H1 (cell line): ENCODE data around the gene SEZ6. TPM values are rescaled to one million over a fixed set of nuclear protein-coding genes. Genes with fewer than 3 reads are reported as not detected.

ENCODE experiments used
- CTCF ChIA-PET: fragments of 300-600 bp; sonication (Branson Sonifier 250); formaldehyde crosslinking; loops from one replicate; lab custom pipeline; 2021; ENCODE audit not compliant: partially characterized antibody; lab: Charles Lee
- POLR2A ChIA-PET: fragments of 300-600 bp; sonication (Branson Sonifier 250); formaldehyde crosslinking; loops from one replicate; lab custom pipeline; 2021; ENCODE audit warnings: inconsistent platforms; ENCODE audit not compliant: partially characterized antibody; lab: Charles Lee
- DNase-seq, 2 experiments: peaks; one replicate each; pipeline versions ENCODE4 v3.0.0 to v3.0.0-alpha.2; 2010 to 2022; ENCODE audit warnings: low spot score in 2 of 2, low read depth in 1 of 2, mixed read lengths in 1 of 2
- FAIRE-seq: peaks from 2 replicates; lab custom pipeline; 2011; peaks lifted over from hg19 to GRCh38; lab: Jason Lieb, UNC
- H2AFZ ChIP-seq: 2 replicates; pipeline ENCODE4 v1.8.1; 2012; ENCODE audit warnings: low read length, inconsistent platforms
- H2AK5ac ChIP-seq: 2 replicates; pipeline ENCODE4 v1.6.1; 2013; ENCODE audit warnings: low read depth, low read length
- H2BK120ac ChIP-seq: replicated peaks from 2 replicates; pipeline ENCODE3; 2013; ENCODE audit warnings: low read depth, low read length, inconsistent platforms
- H2BK12ac ChIP-seq: 2 replicates; pipeline ENCODE4 v1.6.1; 2013; ENCODE audit warnings: low read depth, low read length
- H2BK15ac ChIP-seq: 2 replicates; pipeline ENCODE4 v1.6.1; 2013; ENCODE audit warnings: low read length
- H2BK20ac ChIP-seq: 2 replicates; pipeline ENCODE4 v1.6.1; 2013; ENCODE audit warnings: low read length
- H2BK5ac ChIP-seq: 2 replicates; pipeline ENCODE4 v1.6.1; 2013; ENCODE audit warnings: low read depth, low read length
- H3K14ac ChIP-seq: 2 replicates; pipeline ENCODE4 v1.6.1; 2013; ENCODE audit warnings: inconsistent platforms; ENCODE audit not compliant: insufficient read length
- H3K18ac ChIP-seq: 2 replicates; pipeline ENCODE4 v1.6.1; 2013; ENCODE audit warnings: low read length; ENCODE audit errors: extremely low read depth
- H3K23ac ChIP-seq: 2 replicates; pipeline ENCODE4 v1.6.1; 2013; ENCODE audit warnings: inconsistent platforms; ENCODE audit not compliant: insufficient read length
- H3K23me2 ChIP-seq: 2 replicates; pipeline ENCODE4 v1.6.1; 2013; ENCODE audit warnings: low read depth, low read length
- H3K27ac ChIP-seq: 2 replicates; pipeline ENCODE4 v1.6.1; 2011; ENCODE audit warnings: low read depth, low read length, inconsistent platforms
- H3K27me3 ChIP-seq, 4 experiments: replicated peaks in 1 of 4; 1 replicate in 1 of 4; 2 replicates in 3 of 4; pipeline versions ENCODE4 v1.6.1 to v1.8.1; 2011 to 2013; ENCODE audit warnings: low read length in 3 of 4, mild to moderate bottlenecking in 3 of 4, inconsistent platforms in 2 of 4, mixed read lengths in 2 of 4, moderate library complexity in 1 of 4; ENCODE audit not compliant: control insufficient read depth in 3 of 4, insufficient read depth in 3 of 4; ENCODE audit errors: extremely low read depth in 1 of 4
- H3K36me3 ChIP-seq, 4 experiments: 2 replicates each; pipeline versions ENCODE4 v1.6.1 to v1.8.1; 2011 to 2013; ENCODE audit warnings: mild to moderate bottlenecking in 4 of 4, low read length in 3 of 4, moderate library complexity in 2 of 4, control low read depth in 1 of 4, inconsistent platforms in 1 of 4; ENCODE audit not compliant: insufficient read depth in 4 of 4, control insufficient read depth in 2 of 4
- H3K4ac ChIP-seq: replicated peaks from 2 replicates; pipeline ENCODE3; 2013; ENCODE audit warnings: low read length, low read depth, mixed read lengths, inconsistent platforms; ENCODE audit not compliant: insufficient read length
- H3K4me1 ChIP-seq, 4 experiments: replicated peaks in 1 of 4; 1 replicate in 1 of 4; 2 replicates in 3 of 4; pipeline versions ENCODE4 v1.6.1 to v1.8.1; 2011 to 2013; ENCODE audit warnings: low read length in 3 of 4, inconsistent platforms in 2 of 4, mixed read lengths in 1 of 4; ENCODE audit not compliant: insufficient read depth in 4 of 4, control insufficient read depth in 3 of 4
- H3K4me2 ChIP-seq, 2 experiments: 2 replicates each; pipeline versions ENCODE4 v1.6.1 to v1.8.1; 2011 to 2013; ENCODE audit warnings: low read depth in 2 of 2, low read length in 2 of 2, control low read depth in 1 of 2, inconsistent platforms in 1 of 2, mild to moderate bottlenecking in 1 of 2; ENCODE audit not compliant: insufficient read depth in 1 of 2
- H3K4me3 ChIP-seq, 4 experiments: fragments of 200-600, 300-600 bp in 1 of 4; sonication (generic), shearing (Covaris generic), sonication (Bioruptor Twin) in 1 of 4; 2 replicates each; pipeline versions ENCODE4 v1.5.1 to v1.8.1; 2011 to 2016; ENCODE audit warnings: low read length in 4 of 4, low read depth in 3 of 4, control low read depth in 2 of 4, inconsistent platforms in 2 of 4, mild to moderate bottlenecking in 2 of 4, mixed read lengths in 1 of 4, moderate library complexity in 1 of 4; ENCODE audit not compliant: insufficient read depth in 2 of 4; ENCODE audit errors: extremely low read depth in 1 of 4
- H3K56ac ChIP-seq: replicated peaks from 2 replicates; pipeline ENCODE3; 2013; ENCODE audit warnings: low read depth, mild to moderate bottlenecking, mixed read lengths, low read length, inconsistent platforms; ENCODE audit not compliant: insufficient read length
- H3K79me1 ChIP-seq: 2 replicates; pipeline ENCODE4 v1.6.1; 2013; ENCODE audit warnings: low read depth, low read length, control low read depth
- H3K79me2 ChIP-seq, 2 experiments: 2 replicates each; pipeline versions ENCODE4 v1.6.1 to v1.8.1; 2012 to 2013; ENCODE audit warnings: low read length in 2 of 2, mild to moderate bottlenecking in 2 of 2, inconsistent platforms in 1 of 2; ENCODE audit not compliant: insufficient read depth in 2 of 2, control insufficient read depth in 1 of 2
- H3K9ac ChIP-seq, 4 experiments: replicated peaks in 1 of 4; 1 replicate in 1 of 4; 2 replicates in 3 of 4; pipeline versions ENCODE4 v1.6.1 to v1.8.1; 2011 to 2013; ENCODE audit warnings: low read depth in 3 of 4, low read length in 3 of 4, control low read depth in 2 of 4, mild to moderate bottlenecking in 2 of 4, moderate library complexity in 2 of 4, inconsistent platforms in 1 of 4; ENCODE audit errors: extremely low read depth in 1 of 4
- H3K9me3 ChIP-seq, 2 experiments: 2 replicates each; pipeline versions ENCODE4 v1.6.1 to v1.8.1; 2012 to 2013; ENCODE audit warnings: mild to moderate bottlenecking in 2 of 2, moderate library complexity in 2 of 2, control low read depth in 1 of 2, inconsistent platforms in 1 of 2, low read depth in 1 of 2, low read length in 1 of 2, mixed read lengths in 1 of 2; ENCODE audit not compliant: insufficient read depth in 2 of 2
- H4K20me1 ChIP-seq, 2 experiments: replicated peaks in 1 of 2; 2 replicates each; pipeline versions ENCODE3 to v1.8.1; 2011 to 2013; ENCODE audit warnings: inconsistent platforms in 2 of 2, low read length in 2 of 2, mild to moderate bottlenecking in 1 of 2; ENCODE audit not compliant: insufficient read depth in 2 of 2, control insufficient read depth in 1 of 2
- H4K5ac ChIP-seq: 2 replicates; pipeline ENCODE4 v1.6.1; 2013; ENCODE audit warnings: low read length, low read depth, mixed read lengths, inconsistent platforms; ENCODE audit not compliant: insufficient read length
- H4K8ac ChIP-seq: 2 replicates; pipeline ENCODE4 v1.8.0; 2013; ENCODE audit warnings: mild to moderate bottlenecking, moderate library complexity, low read length, inconsistent platforms; ENCODE audit not compliant: insufficient read depth; ENCODE audit errors: extremely low read depth
- H4K91ac ChIP-seq: replicated peaks from 2 replicates; pipeline ENCODE3; 2013; ENCODE audit warnings: low read length, mixed read lengths, inconsistent platforms; ENCODE audit not compliant: insufficient read length
- ATF2 ChIP-seq: IDR thresholded peaks from 2 replicates; pipeline ENCODE4 v1.6.1; 2012; ENCODE audit warnings: low read length, inconsistent platforms
- KDM5A ChIP-seq: fragments of 200-600 bp; IDR thresholded peaks from 2 replicates; pipeline ENCODE4 v1.7.1; 2012; ENCODE audit warnings: mild to moderate bottlenecking, low read length, inconsistent platforms, mixed read lengths
- MAFK ChIP-seq: IDR thresholded peaks from 2 replicates; pipeline ENCODE4 v1.6.1; 2012; ENCODE audit warnings: low read depth, mild to moderate bottlenecking, improper control_type of control experiment, low read length
- POLR2A ChIP-seq, 2 experiments: IDR thresholded peaks; 1 replicate in 1 of 2; 2 replicates in 1 of 2; pipeline ENCODE4 v1.6.1; 2011; ENCODE audit warnings: low read depth in 2 of 2, low read length in 2 of 2, mild to moderate bottlenecking in 2 of 2; ENCODE audit errors: control extremely low read depth in 1 of 2
- RXRA ChIP-seq: IDR thresholded peaks from 2 replicates; pipeline ENCODE4 v1.6.1; 2011; ENCODE audit warnings: low read depth, mild to moderate bottlenecking, low read length, moderate library complexity; ENCODE audit not compliant: insufficient read depth
- SIRT6 ChIP-seq: IDR thresholded peaks from one replicate; pipeline ENCODE4 v1.7.1; 2012; ENCODE audit warnings: low read length, inconsistent platforms
- TAF7 ChIP-seq: optimal IDR thresholded peaks from 2 replicates; pipeline ENCODE3; 2011; ENCODE audit warnings: low read depth, mild to moderate bottlenecking, inconsistent platforms, low read length, moderate library complexity, borderline replicate concordance
- TCF12 ChIP-seq: IDR thresholded peaks from 2 replicates; pipeline ENCODE4 v1.6.1; 2011; ENCODE audit warnings: low read depth, mild to moderate bottlenecking, low read length
- WGBS, 2 experiments: shearing (Covaris generic) in 1 of 2; methylation state at CpG; one replicate each; pipeline versions ENCODE4 v1.1.6 to v1.1.7; 2013 to 2015; ENCODE audit warnings: low lambda C conversion rate in 2 of 2, mixed read lengths in 2 of 2, inconsistent platforms in 1 of 2, low coverage in 1 of 2, missing lambda C conversion rate in 1 of 2; ENCODE audit not compliant: insufficient replicate concordance in 2 of 2, insufficient coverage in 1 of 2, insufficient read length in 1 of 2; ENCODE audit errors: extremely low coverage in 1 of 2, missing lambda C conversion rate in 1 of 2; 5-methylcytosine and 5-hydroxymethylcytosine counted together
- polyA plus RNA-seq, 7 experiments: library from polyadenylated mRNA; depleted of rRNA in 3 of 7; stranded (reverse) in 5 of 7; unstranded in 2 of 7; fragments of >200 nt in 5 of 7; fragments of 200-250 nt in 2 of 7; gene quantifications; 1 replicate in 5 of 7; 2 replicates in 1 of 7; 4 replicates in 1 of 7; pipeline versions ENCODE4 v1.2.1 to v1.2.3, GENCODE V29; 2011 to 2013; ENCODE audit warnings: missing spikeins in 2 of 7, mixed read lengths in 2 of 7
- total RNA-seq: library from RNA; stranded (reverse); fragmentation: NEBNext Ultra II Directional; extraction: Animal tissue kit (Norgen Biotek cat#: 25700); gene quantifications from 2 replicates; pipeline ENCODE4 v1.2.1, GENCODE V29; 2021

Gene SEZ6
- total and polyA plus RNA-seq, 2 of the 8 experiments (the other 6 are each of a cell fraction or from before 2014, with no cell fraction given), result 6.9 to 16.1 TPM

- H3K4me2 ChIP-seq, result no peak overlapping the region
- no peak overlapping the region for H2BK20ac ChIP-seq
- no peak overlapping the region for H4K8ac ChIP-seq
- no peak overlapping the region for H2BK12ac ChIP-seq
- no peak overlapping the region for H3K4me3 ChIP-seq
- no peak overlapping the region for H2AK5ac ChIP-seq
- no peak overlapping the region for H2BK120ac ChIP-seq
- peaks cover 10 to 63% (median 43%) of the 10 kb centered on the region in 4 experiments for H3K36me3 ChIP-seq
- H4K5ac ChIP-seq, result no peak overlapping the region
- H3K14ac ChIP-seq, result no peak overlapping the region
- H4K91ac ChIP-seq, result no peak overlapping the region
- H4K20me1 ChIP-seq, result peaks cover 10 to 17% of the 10 kb centered on the region in 2 experiments
- no peak overlapping the region for H3K18ac ChIP-seq
- 77% methylated on average over 2 of the region's 2 CpGs; no CpG with 5 or more reads in 1 of the 2 experiments for WGBS, 2 experiments
- no peak overlapping the region for H3K4ac ChIP-seq
- TF ChIP-seq MAFK (no peak), POLR2A (IDR thresholded peaks at IDR 0.05; ENCODE audit: control extremely low read depth in 1 of 2, low read depth in 2 of 2, low read length in 2 of 2) (no peak), SIRT6 (no peak), KDM5A (no peak), TCF12 (no peak), ATF2 (no peak), RXRA (no peak), TAF7 (no peak)
- no peak overlapping the region for H2BK5ac ChIP-seq
- no peak overlapping the region for H3K23ac ChIP-seq
- ChIA-PET POLR2A (interaction anchor here (1.0 to 6.8 kb wide), 4 partner anchors 12 to 235 kb away, joined by 3 to 29 read pairs (median 4); no protein-coding TSS in a partner anchor), CTCF (interaction anchor here (1.3 to 16.4 kb wide), 4 partner anchors 9 to 27 kb away, joined by 6 to 123 read pairs (median 27); no protein-coding TSS in a partner anchor)
- H3K9ac ChIP-seq, result no peak overlapping the region
- peaks cover 10 to 52% of the 10 kb centered on the region in 2 experiments for H3K79me2 ChIP-seq
- no peaks in the 10 kb centered on the region for H3K23me2 ChIP-seq
- no peak overlapping the region for H2BK15ac ChIP-seq
- no peaks in the 10 kb centered on the region for H3K9me3 ChIP-seq
- peaks cover 21% of the 10 kb centered on the region for H3K79me1 ChIP-seq
- no peaks in the 10 kb centered on the region for H3K27me3 ChIP-seq
- FAIRE-seq (no peak), DNase-seq (no peak)
- no peaks in the 10 kb centered on the region for H3K4me1 ChIP-seq
- no peak overlapping the region for H3K27ac ChIP-seq
- H3K56ac ChIP-seq, result no peak overlapping the region
- no peak overlapping the region for H2AFZ ChIP-seq
Measured at GRCh38 chr17:28925912-28926365, 79.9 kb downstream of the SEZ6 start.
